Stomach (tissue), 9 donors: ENCODE measurements around the gene IPO9. TPM values are rescaled to one million over a fixed set of nuclear protein-coding genes. Genes with fewer than 3 reads are reported as not detected.
"Not testable (repeated sequence)": the region's sequence is repeated elsewhere in the genome, so short reads cannot be mapped to it uniquely, and the experiment has no call there.

Experiments used
- DNase-seq, 2 donors: peaks; one replicate each; pipeline versions ENCODE4 v3.0.0 to v3.0.0-alpha.2; 2013 to 2019
- H3K27ac ChIP-seq, 5 donors: fragments of 200-600 bp in 4 of 5; sonication (generic) in 4 of 5; one replicate each; pipeline ENCODE4 v1.5.1; 2013 to 2019; ENCODE audit warnings: mild to moderate bottlenecking in 1 of 5, moderate library complexity in 1 of 5
- H3K27me3 ChIP-seq, 3 donors: fragments of 200-600 bp; sonication (generic); one replicate each; pipeline ENCODE4 v1.5.1; 2017 to 2019; ENCODE audit warnings: mixed run types in 1 of 3
- H3K36me3 ChIP-seq, 4 donors: fragments of 200-600 bp; sonication (generic); 1 replicate in 3 of 4; 2 replicates in 1 of 4; pipeline ENCODE4 v1.5.1; 2016 to 2019
- H3K4me1 ChIP-seq, 4 donors: fragments of 200-600 bp; sonication (generic); one replicate each; pipeline ENCODE4 v1.5.1; 2016 to 2019
- H3K4me3 ChIP-seq, 4 donors: fragments of 200-600 bp; sonication (generic) in 3 of 4; one replicate each; pipeline ENCODE4 v1.5.1; 2016 to 2019; ENCODE audit warnings: mild to moderate bottlenecking in 1 of 4
- H3K9me3 ChIP-seq, 4 donors: fragments of 200-600 bp; sonication (generic); one replicate each; pipeline ENCODE4 v1.5.1; 2016 to 2019
- CTCF ChIP-seq, 7 experiments: fragments of 450-650 bp in 4 of 7; fragments of 200-600 bp in 3 of 7; sonication (generic) in 3 of 7; IDR thresholded peaks; one replicate each; pipeline ENCODE4 v1.5.1; 2016 to 2019; ENCODE audit warnings: antibody characterized with exemption in 7 of 7, control low read depth in 2 of 7, mild to moderate bottlenecking in 1 of 7
- EP300 ChIP-seq: sonication (generic); formaldehyde crosslinking; IDR thresholded peaks from one replicate; pipeline ENCODE4 v1.6.1; 2017; ENCODE audit warnings: antibody characterized with exemption
- POLR2A ChIP-seq, 4 donors: fragments of 450-650 bp; IDR thresholded peaks; one replicate each; pipeline ENCODE4 v1.6.1; 2016; ENCODE audit warnings: antibody characterized with exemption in 4 of 4, control low read depth in 2 of 4, mild to moderate bottlenecking in 1 of 4, moderate library complexity in 1 of 4
- POLR2AphosphoS5 ChIP-seq, 3 donors: sonication (generic); formaldehyde crosslinking; IDR thresholded peaks; one replicate each; pipeline ENCODE4 v1.6.1; 2016; ENCODE audit warnings: antibody characterized with exemption in 3 of 3
- WGBS, 5 donors: extraction: QIAGEN DNeasy Blood & Tissue Kit in 3 of 5; methylation state at CpG; one replicate each; pipeline versions ENCODE4 v1.1.5 to v1.1.7; 2013 to 2018; 5-methylcytosine and 5-hydroxymethylcytosine counted together
- intact Hi-C: fragments of 100-400 bp; cut with DNase I; formaldehyde crosslinking; loops from one replicate; pipeline ENCODE4 v1.15.1; 2023; ENCODE audit warnings: low total_unique reads
- polyA plus RNA-seq, 3 donors: library from polyadenylated mRNA; stranded (reverse); fragments of 200-250 nt; gene quantifications; one replicate each; pipeline ENCODE4 v1.2.3, GENCODE V29; 2013
- total RNA-seq, 5 donors: library from RNA; depleted of rRNA; stranded (reverse); fragments of >200 nt; gene quantifications; one replicate each; pipeline versions ENCODE4 v1.1.0 to v1.2.3, GENCODE V29; 2014 to 2016
- donor health status: healthy with polysubstance abuse.
- donor health status: Bipolar disorder and iron deficiency.
- donor health status: healthy.

Gene IPO9
- total and polyA plus RNA-seq, 8 donors: 5.2 to 27.9 (median 12.1) TPM

- H3K4me1 ChIP-seq: peaks cover 7 to 70% (median 39%) of the 10 kb centered on the region in 4 donors
- H3K9me3 ChIP-seq: no peaks in the 10 kb centered on the region
- H3K27me3 ChIP-seq: no peaks in the 10 kb centered on the region
- TF ChIP-seq CTCF (IDR thresholded peaks at IDR 0.05): no peak
- TF ChIP-seq POLR2A (IDR thresholded peaks at IDR 0.05): no peak
- no peak for TF ChIP-seq POLR2AphosphoS5 (IDR thresholded peaks at IDR 0.05)
- no peak for TF ChIP-seq EP300
- no peak overlapping the region for H3K27ac ChIP-seq
- WGBS, 5 donors: 87 to 94% (median 87%) methylated on average over 4 of the region's 4 CpGs
- H3K4me3 ChIP-seq: no peak overlapping the region
- intact Hi-C loops: no loop called here
- peaks cover 0 to 15% (median 11%) of the 10 kb centered on the region in 4 donors for H3K36me3 ChIP-seq
- DNase-seq: no peak
Measured at GRCh38 chr1:201831371-201831770, 2.4 kb downstream of the IPO9 start.

GRCh38 chr1:201834621-201835020 is 5.7 kb downstream of the IPO9 start:
- Histone ChIP-seq H3K9me3 (no peaks in the 10 kb centered on the region), H3K36me3 (peaks cover 0 to 17% (median 11%) of the 10 kb centered on the region in 4 donors), H3K27ac (no peak overlapping the region), H3K4me1 (peaks cover 7 to 58% (median 29%) of the 10 kb centered on the region in 4 donors), H3K4me3 (no peak overlapping the region), H3K27me3 (no peaks in the 10 kb centered on the region)
- DNase-seq: no peak
- TF ChIP-seq POLR2A (IDR thresholded peaks at IDR 0.05): no peak
- no peak for TF ChIP-seq POLR2AphosphoS5 (IDR thresholded peaks at IDR 0.05)
- no peak for TF ChIP-seq CTCF (IDR thresholded peaks at IDR 0.05)
- no peak for TF ChIP-seq EP300
- WGBS, 5 donors: 95 to 99% (median 97%) methylated on average over 5 of the region's 5 CpGs
- intact Hi-C loops: no loop called here

- intact Hi-C loops: no loop called here
- Histone ChIP-seq H3K27ac (no peak overlapping the region), H3K4me3 (no peak overlapping the region), H3K36me3 (peaks cover 0 to 17% (median 11%) of the 10 kb centered on the region in 4 donors), H3K27me3 (no peaks in the 10 kb centered on the region), H3K4me1 (peaks cover 0 to 28% (median 3%) of the 10 kb centered on the region in 4 donors), H3K9me3 (no peaks in the 10 kb centered on the region)
- no peak for TF ChIP-seq POLR2AphosphoS5 (IDR thresholded peaks at IDR 0.05)
- no peak for TF ChIP-seq EP300
- 66 to 90% (median 75%) methylated on average over 2 of the region's 2 CpGs for WGBS, 5 donors
- DNase-seq: no peak
Measured at GRCh38 chr1:201838381-201838780, 9.4 kb downstream of the IPO9 start.

GRCh38 chr1:201839089-201839488 is 10.1 kb downstream of the IPO9 start:
- intact Hi-C loops, H3K27ac ChIP-seq, H3K4me3 ChIP-seq, H3K9me3 ChIP-seq, H3K27me3 ChIP-seq, DNase-seq: not testable (repeated sequence)
- Histone ChIP-seq H3K36me3 (peaks cover 0 to 17% (median 11%) of the 10 kb centered on the region in 4 donors), H3K4me1 (peaks cover 0 to 24% (median 1%) of the 10 kb centered on the region in 4 donors)
- 97 to 98% (median 97%) methylated on average over 10 of the region's 10 CpGs for WGBS, 5 donors

GRCh38 chr1:201840055-201840454 is 11.1 kb downstream of the IPO9 start:
- Histone ChIP-seq H3K9me3 (no peaks in the 10 kb centered on the region), H3K27ac (no peak overlapping the region), H3K4me1 (peaks cover 0 to 15% (median 1%) of the 10 kb centered on the region in 4 donors), H3K36me3 (peaks cover 0 to 13% (median 10%) of the 10 kb centered on the region in 4 donors), H3K27me3 (no peaks in the 10 kb centered on the region), H3K4me3 (no peak overlapping the region)
- TF ChIP-seq POLR2AphosphoS5 (IDR thresholded peaks at IDR 0.05): no peak
- TF ChIP-seq EP300: no peak
- no peak for TF ChIP-seq POLR2A (IDR thresholded peaks at IDR 0.05)
- TF ChIP-seq CTCF (IDR thresholded peaks at IDR 0.05): no peak
- no peak for DNase-seq
- intact Hi-C loops: no loop called here
- WGBS, 5 donors: 98 to 99% (median 98%) methylated on average over 4 of the region's 4 CpGs
